Spleen (tissue), 7 donors: ENCODE measurements around the gene MAMDC2.

ENCODE experiments used
- POLR2AphosphoS5 ChIP-seq, 3 donors: sonication (generic); formaldehyde crosslinking; IDR thresholded peaks; one replicate each; pipeline ENCODE4 v1.5.1; 2017; ENCODE audit warnings: antibody characterized with exemption in 3 of 3
- TF ChIP-seq, protein P1 (sequence below), 11 experiments: fragments of 200-600 bp in 7 of 11; fragments of 450-650 bp in 4 of 11; sonication (generic) in 4 of 11; IDR thresholded peaks in 8 of 11; conservative IDR thresholded peaks in 3 of 11; 1 replicate in 7 of 11; 2 replicates in 4 of 11; pipeline versions ENCODE4 v1.4.0 to v1.8.0; 2016 to 2021; ENCODE audit warnings: antibody characterized with exemption in 11 of 11, inconsistent platforms in 4 of 11, mild to moderate bottlenecking in 1 of 11
- donor health status: DM: no; HTN: no; CAD: no; lungs with moderate emphysema.
- donor health status: DM: no; HTN: no; CAD: no.
- donor health status: DM: no; HTN: no; CAD: no.

DNA sequence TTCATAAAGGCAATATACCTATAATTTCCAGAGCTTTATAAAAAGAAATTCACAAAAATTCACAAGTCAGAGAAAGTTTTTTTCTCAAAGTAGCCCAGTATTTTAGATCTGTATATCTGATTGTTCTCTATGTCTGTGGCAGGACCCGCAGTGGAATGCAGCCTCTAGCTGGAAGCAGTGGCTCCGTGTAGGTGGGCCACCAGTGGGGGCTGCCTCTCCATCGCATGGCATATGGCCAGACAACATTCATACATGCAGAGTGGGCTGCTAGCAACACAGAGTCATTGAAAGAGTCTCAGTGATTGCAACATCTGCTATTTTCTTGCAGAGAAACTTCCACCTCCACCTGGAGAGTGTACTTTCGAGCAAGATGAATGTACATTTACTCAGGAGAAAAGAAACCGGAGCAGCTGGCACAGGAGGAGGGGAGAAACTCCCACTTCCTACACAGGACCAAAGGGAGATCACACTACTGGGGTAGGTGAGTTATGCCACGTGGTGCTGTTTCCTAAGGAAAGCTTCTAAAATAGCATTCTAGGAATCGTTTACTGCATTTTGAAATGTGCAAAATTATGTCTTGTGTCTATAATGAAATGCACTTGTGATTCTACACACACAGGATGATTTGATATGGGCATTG is 126.6 kb downstream of the MAMDC2 start:
- TF ChIP-seq, protein P1, sequence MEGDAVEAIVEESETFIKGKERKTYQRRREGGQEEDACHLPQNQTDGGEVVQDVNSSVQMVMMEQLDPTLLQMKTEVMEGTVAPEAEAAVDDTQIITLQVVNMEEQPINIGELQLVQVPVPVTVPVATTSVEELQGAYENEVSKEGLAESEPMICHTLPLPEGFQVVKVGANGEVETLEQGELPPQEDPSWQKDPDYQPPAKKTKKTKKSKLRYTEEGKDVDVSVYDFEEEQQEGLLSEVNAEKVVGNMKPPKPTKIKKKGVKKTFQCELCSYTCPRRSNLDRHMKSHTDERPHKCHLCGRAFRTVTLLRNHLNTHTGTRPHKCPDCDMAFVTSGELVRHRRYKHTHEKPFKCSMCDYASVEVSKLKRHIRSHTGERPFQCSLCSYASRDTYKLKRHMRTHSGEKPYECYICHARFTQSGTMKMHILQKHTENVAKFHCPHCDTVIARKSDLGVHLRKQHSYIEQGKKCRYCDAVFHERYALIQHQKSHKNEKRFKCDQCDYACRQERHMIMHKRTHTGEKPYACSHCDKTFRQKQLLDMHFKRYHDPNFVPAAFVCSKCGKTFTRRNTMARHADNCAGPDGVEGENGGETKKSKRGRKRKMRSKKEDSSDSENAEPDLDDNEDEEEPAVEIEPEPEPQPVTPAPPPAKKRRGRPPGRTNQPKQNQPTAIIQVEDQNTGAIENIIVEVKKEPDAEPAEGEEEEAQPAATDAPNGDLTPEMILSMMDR (IDR thresholded peaks at IDR 0.05 in 8 of 11, conservative IDR thresholded peaks at IDR 0.05 in 3 of 11): no peak
- TF ChIP-seq POLR2AphosphoS5 (IDR thresholded peaks at IDR 0.05): no peak
